ENCODE results near the gene PHF2. TPM values are rescaled to one million over a fixed set of nuclear protein-coding genes. Genes with fewer than 3 reads are reported as not detected.

The PHF2 gene
- total and polyA plus RNA-seq, 2 of the 8 experiments (the other 6 are each of a cell fraction or from before 2014, with no cell fraction given), result 3.4 to 9.4 TPM

- H4K5ac ChIP-seq (ENCODE audit: insufficient read length, low read depth, low read length), result no peak overlapping the region
- ChIA-PET CTCF (ENCODE audit: partially characterized antibody) (no interaction called here), POLR2A (ENCODE audit: partially characterized antibody) (no interaction called here)
- no peak overlapping the region for H2BK12ac ChIP-seq (ENCODE audit: low read depth, low read length)
- no peak overlapping the region for H2BK120ac ChIP-seq (replicated peaks; ENCODE audit: low read depth, low read length)
- no peak for FAIRE-seq
- no peaks in the 10 kb centered on the region for H3K79me2 ChIP-seq (ENCODE audit: control insufficient read depth in 1 of 2, insufficient read depth in 2 of 2, low read length in 2 of 2)
- peaks cover 3 to 12% (median 11%) of the 10 kb centered on the region in 4 experiments; a peak in 5 of 8 replicates for H3K36me3 ChIP-seq (ENCODE audit: control insufficient read depth in 2 of 4, insufficient read depth in 4 of 4, low read length in 3 of 4)
- no peaks in the 10 kb centered on the region for H3K23me2 ChIP-seq (ENCODE audit: low read depth, low read length)
- no peak for TF ChIP-seq NANOG (IDR thresholded peaks at IDR 0.05; ENCODE audit: insufficient read depth, low read depth, low read length, poor library complexity, severe bottlenecking)
- no peak for TF ChIP-seq ZNF274 (IDR thresholded peaks at IDR 0.05; ENCODE audit: borderline replicate concordance, extremely low read depth, low read length)
- TF ChIP-seq JUND (IDR thresholded peaks at IDR 0.05; ENCODE audit: low read length), result no peak
- TF ChIP-seq SUZ12 (IDR thresholded peaks at IDR 0.05; ENCODE audit: low read length), result no peak
- no peak for TF ChIP-seq SIN3A (conservative IDR thresholded peaks at IDR 0.05 in 1 of 2, IDR thresholded peaks at IDR 0.05 in 1 of 2; ENCODE audit: low read depth in 1 of 2, low read length in 2 of 2)
- TF ChIP-seq TAF7 (optimal IDR thresholded peaks at IDR 0.05; ENCODE audit: borderline replicate concordance, low read depth, low read length), result no peak
- TF ChIP-seq JUN (IDR thresholded peaks at IDR 0.05; ENCODE audit: low read depth, low read length), result no peak
- TF ChIP-seq RXRA (IDR thresholded peaks at IDR 0.05; ENCODE audit: insufficient read depth, low read depth, low read length), result no peak
- no peak for TF ChIP-seq RFX5 (IDR thresholded peaks at IDR 0.05; ENCODE audit: borderline replicate concordance, low read depth, low read length)
- TF ChIP-seq PHF8 (conservative IDR thresholded peaks at IDR 0.05; ENCODE audit: low read depth, low read length), result no peak
- TF ChIP-seq BACH1 (IDR thresholded peaks at IDR 0.05; ENCODE audit: low read length), result no peak
- TF ChIP-seq GABPA (IDR thresholded peaks at IDR 0.05; ENCODE audit: borderline replicate concordance, insufficient read depth, low read length), result no peak
- H3K14ac ChIP-seq (ENCODE audit: insufficient read length), result no peak overlapping the region
- no peak overlapping the region for H2BK15ac ChIP-seq (ENCODE audit: low read length)
- H3K56ac ChIP-seq (replicated peaks; ENCODE audit: insufficient read length, low read depth, low read length), result no peak overlapping the region
- H3K79me1 ChIP-seq (ENCODE audit: low read depth, low read length), result no peaks in the 10 kb centered on the region
- H2BK5ac ChIP-seq (ENCODE audit: low read depth, low read length), result no peak overlapping the region
- H3K9ac ChIP-seq (replicated peaks in 1 of 4; ENCODE audit: extremely low read depth in 1 of 4, low read depth in 3 of 4, low read length in 3 of 4), result no peak overlapping the region
- no peak overlapping the region for H3K4me3 ChIP-seq (ENCODE audit: extremely low read depth in 1 of 4, insufficient read depth in 2 of 4, low read depth in 3 of 4, low read length in 4 of 4)
- peaks cover 0 to 8% of the 10 kb centered on the region in 2 experiments for H4K20me1 ChIP-seq (replicated peaks in 1 of 2; ENCODE audit: control insufficient read depth in 1 of 2, insufficient read depth in 2 of 2, low read length in 2 of 2)
- no peaks in the 10 kb centered on the region for H3K27me3 ChIP-seq (replicated peaks in 1 of 4; ENCODE audit: control insufficient read depth in 3 of 4, extremely low read depth in 1 of 4, insufficient read depth in 3 of 4, low read length in 3 of 4)
- no peaks in the 10 kb centered on the region for H3K4me1 ChIP-seq (replicated peaks in 1 of 4; ENCODE audit: control insufficient read depth in 3 of 4, insufficient read depth in 4 of 4, low read length in 3 of 4)
- no peak overlapping the region for H3K23ac ChIP-seq (ENCODE audit: insufficient read length)
- H2AFZ ChIP-seq (ENCODE audit: low read length), result no peak overlapping the region
- no peak overlapping the region for H3K4me2 ChIP-seq (ENCODE audit: insufficient read depth in 1 of 2, low read depth in 2 of 2, low read length in 2 of 2)
- H3K18ac ChIP-seq (ENCODE audit: extremely low read depth, low read length), result no peak overlapping the region
- H4K8ac ChIP-seq (ENCODE audit: extremely low read depth, insufficient read depth, low read length), result no peak overlapping the region; the same call in 1 of the 2 replicates
- no peak overlapping the region for H2AK5ac ChIP-seq (ENCODE audit: low read depth, low read length)
- no peak overlapping the region for H2BK20ac ChIP-seq (ENCODE audit: low read length)
- no peak overlapping the region for H3K4ac ChIP-seq (replicated peaks; ENCODE audit: insufficient read length, low read depth, low read length)
- H4K91ac ChIP-seq (replicated peaks; ENCODE audit: insufficient read length, low read length), result no peak overlapping the region
- no peaks in the 10 kb centered on the region for H3K9me3 ChIP-seq (ENCODE audit: insufficient read depth in 2 of 2, low read depth in 1 of 2, low read length in 1 of 2)
- DNase-seq (ENCODE audit: low read depth in 1 of 2, low spot score in 2 of 2), result no peak
- whole genome bisulfite sequencing, 2 experiments (ENCODE audit: extremely low coverage in 1 of 2, insufficient coverage in 1 of 2, insufficient read length in 1 of 2, insufficient replicate concordance in 2 of 2, low coverage in 1 of 2, low lambda C conversion rate in 2 of 2, missing lambda C conversion rate in 1 of 2), result 91% methylated on average over 5 of the region's 5 CpGs; no CpG with 5 or more reads in 1 of the 2 experiments
- no peak overlapping the region for H3K27ac ChIP-seq (ENCODE audit: low read depth, low read length)
Observed at GRCh38 chr9:93651521-93651950, 75.2 kb downstream of the PHF2 start.

All from H1 (cell line).